ENCODE data around the gene GCGR. TPM values are rescaled to one million over a fixed set of nuclear protein-coding genes. Genes with fewer than 3 reads are reported as not detected.

The GCGR gene
- total and polyA plus RNA-seq, 2 experiments from 2014 or later, result 0.17 to 0.23 TPM

- no peak for DNase-seq (ENCODE audit: low spot score)
Measured at GRCh38 chr17:81859906-81860755, 56.2 kb downstream of the GCGR start, which contains the start of gene P4HB. P4HB (minus strand) TSS chr17:81860535; CDS start chr17:81860471, 64 bp downstream.

DNA sequence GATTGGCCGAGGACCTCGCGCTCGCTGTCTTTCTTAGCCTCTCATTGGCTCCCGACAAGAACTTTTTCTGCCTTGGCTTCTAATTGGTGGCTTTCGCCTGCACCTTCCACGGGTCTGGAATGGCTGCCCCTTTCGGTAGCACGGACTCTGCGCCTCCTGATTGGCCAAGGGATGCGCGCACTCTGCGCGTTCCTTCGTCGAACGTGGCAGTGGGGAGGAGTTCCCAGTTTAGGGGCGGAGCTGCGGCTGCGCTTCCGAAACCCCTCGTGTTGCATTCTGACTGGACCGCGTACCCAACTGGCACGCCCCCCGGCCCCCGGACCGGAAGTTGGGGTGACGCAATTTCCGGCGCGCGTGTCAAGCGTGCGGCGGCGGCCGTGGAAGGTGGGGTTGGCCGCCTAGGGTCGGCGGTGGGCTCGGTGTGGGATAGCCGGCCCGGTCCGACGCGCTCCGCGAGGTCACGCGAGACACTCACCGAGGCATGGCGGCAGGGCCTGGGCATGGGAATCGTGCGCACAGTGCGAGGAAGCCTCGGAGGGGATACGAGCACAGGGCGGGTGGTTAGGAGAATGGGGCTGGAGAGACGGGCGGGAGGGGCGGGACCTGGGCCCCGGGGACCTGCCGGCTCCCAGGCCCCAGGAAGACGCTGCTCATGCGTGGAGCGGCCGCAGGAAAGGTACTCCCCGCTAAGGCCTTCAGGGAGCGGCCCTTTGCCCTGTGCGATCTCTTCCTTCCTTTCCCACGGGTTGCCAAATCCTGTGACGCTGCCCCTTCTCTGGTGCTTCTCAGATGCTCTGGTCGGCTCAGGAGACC lies 57.0 kb downstream of the GCGR start:
- 0 out of 2 replicates have a peak overlapping the region, but pooled peaks have one; percentile 40 for H3K27ac ChIP-seq (ENCODE audit: low read depth)
- H3K4me3 ChIP-seq, result peak overlapping the region; percentile 94
- DNase-seq (ENCODE audit: low spot score) (peak; percentile 100), ATAC-seq (peak; percentile 91)
- Mint-ChIP-seq H3K36me3 (ENCODE audit: low read depth) (peaks cover 49% of the 10 kb centered on the region), H3K4me3 (peak overlapping the region; percentile 95), H3K27me3 (ENCODE audit: insufficient read depth, low read depth, poor library complexity) (peaks cover 24% of the 10 kb centered on the region), H3K27ac (peak overlapping the region; percentile 98), H3K9me3 (peaks cover 2% of the 10 kb centered on the region; the same call in 1 of the 3 replicates), H3K4me1 (peaks cover 14% of the 10 kb centered on the region)
- peaks cover 52% of the 10 kb centered on the region for H3F3A ChIP-seq (replicated peaks; ENCODE audit: low read depth)
- no peaks in the 10 kb centered on the region for H3K27me3 ChIP-seq (ENCODE audit: insufficient read depth)
- no peak overlapping the region for H2AFZ ChIP-seq
- H3K79me2 ChIP-seq (replicated peaks; ENCODE audit: insufficient read depth), result peaks cover 72% of the 10 kb centered on the region
- H3K4me1 ChIP-seq (ENCODE audit: insufficient read depth), result peaks cover 13% of the 10 kb centered on the region
- no peaks in the 10 kb centered on the region for H3K9me2 ChIP-seq (ENCODE audit: insufficient read depth)
- H4K20me1 ChIP-seq (replicated peaks; ENCODE audit: insufficient read depth), result peaks cover 40% of the 10 kb centered on the region
- peaks cover 6% of the 10 kb centered on the region; the same call in 1 of the 2 replicates for H3K36me3 ChIP-seq (ENCODE audit: insufficient read depth)
- H3K4me2 ChIP-seq, result peak overlapping the region; percentile 93
- TF ChIP-seq NANOG (IDR thresholded peaks at IDR 0.05; ENCODE audit: borderline replicate concordance) (no peak), ETS1 (IDR thresholded peaks at IDR 0.05) (peak; percentile 66), JUNB (IDR thresholded peaks at IDR 0.05; ENCODE audit: unreplicated experiment) (no peak), ZNF331 (CRISPR knock-in tag; IDR thresholded peaks at IDR 0.05; ENCODE audit: low read depth) (0 out of 2 replicates have a peak, but pooled peaks have one; percentile 42), POLR2AphosphoS5 (IDR thresholded peaks at IDR 0.05; ENCODE audit: low read depth) (peak; percentile 97), REST (IDR thresholded peaks at IDR 0.05; ENCODE audit: unreplicated experiment) (no peak), EZH2 (IDR thresholded peaks at IDR 0.05; ENCODE audit: low read depth, unreplicated experiment) (no peak), ZNF114 (CRISPR knock-in tag; IDR thresholded peaks at IDR 0.05) (peak; percentile 100), CTCF (conservative IDR thresholded peaks at IDR 0.05; ENCODE audit: low read depth in 2 of 2) (no peak), EZH2phosphoT487 (IDR thresholded peaks at IDR 0.05; ENCODE audit: unreplicated experiment) (no peak), CREB1 (CRISPR knock-in tag; IDR thresholded peaks at IDR 0.05; ENCODE audit: low read depth) (peak; percentile 91), STAT1 (IDR thresholded peaks at IDR 0.05; ENCODE audit: unreplicated experiment) (no peak)

More at GRCh38 chr17:81859906-81860755, 56.2 kb downstream of the GCGR start, which contains the start of gene P4HB:
- Histone ChIP-seq H3K4me1 (ENCODE audit: insufficient read depth) (peaks cover 13% of the 10 kb centered on the region), H4K20me1 (replicated peaks; ENCODE audit: insufficient read depth) (peaks cover 35% of the 10 kb centered on the region), H3K4me2 (peak within 1 kb of the TSS; percentile 97), H3K79me2 (replicated peaks; ENCODE audit: insufficient read depth) (peaks cover 72% of the 10 kb centered on the region), H2AFZ (no peak within 1 kb of the TSS), H3K9me2 (ENCODE audit: insufficient read depth) (no peaks in the 10 kb centered on the region), H3K27ac (ENCODE audit: low read depth) (peak within 1 kb of the TSS; percentile 86), H3K27me3 (ENCODE audit: insufficient read depth) (no peaks in the 10 kb centered on the region), H3K36me3 (ENCODE audit: insufficient read depth) (peaks cover 5% of the 10 kb centered on the region; the same call in 1 of the 2 replicates), H3K4me3 (peak within 1 kb of the TSS; percentile 94), H3F3A (replicated peaks; ENCODE audit: low read depth) (peaks cover 45% of the 10 kb centered on the region)
- H3K4me3 Mint-ChIP-seq, result peak within 1 kb of the TSS; percentile 95
- H3K4me1 Mint-ChIP-seq, result peaks cover 14% of the 10 kb centered on the region
- no peak for TF ChIP-seq ZNF331 (CRISPR knock-in tag; IDR thresholded peaks at IDR 0.05; ENCODE audit: low read depth)
- peak; percentile 83 for TF ChIP-seq POLR2AphosphoS5 (IDR thresholded peaks at IDR 0.05; ENCODE audit: low read depth)
- H3K36me3 Mint-ChIP-seq (ENCODE audit: low read depth), result peaks cover 57% of the 10 kb centered on the region
- ATAC-seq, result no peak; the same call in 2 of the 3 replicates
- peaks cover 2% of the 10 kb centered on the region; the same call in 1 of the 3 replicates for H3K9me3 Mint-ChIP-seq
- H3K27ac Mint-ChIP-seq, result peak within 1 kb of the TSS; percentile 98
- H3K27me3 Mint-ChIP-seq (ENCODE audit: insufficient read depth, low read depth, poor library complexity), result peaks cover 24% of the 10 kb centered on the region

Measured in GM23338 (cell line).